Panc1 (cell line): ENCODE data around the gene ADSS1. TPM values are rescaled to one million over a fixed set of nuclear protein-coding genes. Genes with fewer than 3 reads are reported as not detected.

Experiments
- ATAC-seq: fragments of 200-7000 bp; cut with Tn5 transposase; 2 replicates; pipeline ENCODE4 v1.9.1; 2020; ENCODE audit warnings: mild to moderate bottlenecking, moderate library complexity
- BruUV-seq: library from RNA; stranded (reverse); fragments of 400-500 nt; replicated peaks from 2 replicates; lab custom pipeline; 2021; lab: Mats Ljungman, UMichigan
- CTCF ChIA-PET: fragments of 300-600 bp; sonication (Branson Sonifier 250); formaldehyde crosslinking; loops from one replicate; lab custom pipeline; 2022; ENCODE audit warnings: antibody characterized with exemption; lab: Charles Lee
- POLR2A ChIA-PET: fragments of 300-600 bp; sonication (Branson Sonifier 250); formaldehyde crosslinking; loops from one replicate; lab custom pipeline; 2022; ENCODE audit warnings: antibody characterized with exemption; lab: Charles Lee
- DNase-seq: peaks from one replicate; pipeline ENCODE4 v3.0.0-alpha.2; 2010; ENCODE audit warnings: low read depth, low spot score
- H3K27ac ChIP-seq: 2 replicates; pipeline ENCODE4 v1.5.1; 2011; ENCODE audit warnings: mild to moderate bottlenecking, low read length, inconsistent platforms
- H3K27me3 ChIP-seq: fragments of 200-500 bp; sonication (Bioruptor generic); 2 replicates; pipeline ENCODE4 v1.6.0; 2014; ENCODE audit warnings: low read length, inconsistent platforms; ENCODE audit not compliant: control insufficient read depth, insufficient read depth
- H3K36me3 ChIP-seq: fragments of 200-500 bp; sonication (Bioruptor generic); 2 replicates; pipeline ENCODE4 v1.5.1; 2014; ENCODE audit warnings: inconsistent platforms, mild to moderate bottlenecking, low read length, moderate library complexity; ENCODE audit not compliant: control insufficient read depth, insufficient read depth
- H3K4me1 ChIP-seq: 2 replicates; pipeline ENCODE4 v1.5.1; 2011; ENCODE audit warnings: inconsistent platforms, mild to moderate bottlenecking, low read length, moderate library complexity; ENCODE audit not compliant: control insufficient read depth, insufficient read depth
- H3K4me3 ChIP-seq, 2 experiments: 2 replicates each; pipeline ENCODE4 v1.5.1; 2011 to 2012; ENCODE audit warnings: low read depth in 2 of 2, low read length in 2 of 2, mild to moderate bottlenecking in 2 of 2, inconsistent platforms in 1 of 2, moderate library complexity in 1 of 2
- H3K9me3 ChIP-seq: fragments of 200-500 bp; sonication (Bioruptor generic); 2 replicates; pipeline ENCODE4 v1.5.1; 2014; ENCODE audit warnings: low read depth, mild to moderate bottlenecking, inconsistent platforms, low read length, moderate library complexity; ENCODE audit not compliant: control insufficient read depth, insufficient read depth
- POLR2AphosphoS5 ChIP-seq: IDR thresholded peaks from 2 replicates; pipeline ENCODE4 v1.6.1; 2012; ENCODE audit warnings: mild to moderate bottlenecking, low read depth, low read length, moderate library complexity
- SIN3A ChIP-seq: IDR thresholded peaks from 2 replicates; pipeline ENCODE4 v1.6.1; 2012; ENCODE audit warnings: low read depth, mild to moderate bottlenecking, low read length, moderate library complexity, borderline replicate concordance; ENCODE audit not compliant: insufficient read depth
- TCF7L2 ChIP-seq: IDR thresholded peaks from 2 replicates; pipeline ENCODE4 v1.6.1; 2011; ENCODE audit warnings: mild to moderate bottlenecking, low read depth, low read length, inconsistent platforms
- in situ Hi-C: cut with HindIII; loops from 2 replicates; pipeline ENCODE4 v1.10.0; 2016; ENCODE audit warnings: low sequenced_read_pairs, low pct_unique_long_range_greater_than_20kb
- intact Hi-C: fragments of 100-400 bp; cut with micrococcal nuclease; formaldehyde crosslinking; loops from one replicate; pipeline ENCODE4 v1.10.0; 2022; ENCODE audit not compliant: unreplicated experiment
- total RNA-seq: library from RNA; stranded (reverse); gene quantifications from one replicate; pipeline ENCODE4 v1.2.1, GENCODE V29; 2021; ENCODE audit not compliant: unreplicated experiment
- TF ChIP-seq, protein P1 (sequence below): fragments of 450-650 bp; IDR thresholded peaks from 2 replicates; pipeline ENCODE4 v1.5.1; 2017; ENCODE audit warnings: mild to moderate bottlenecking
- TF ChIP-seq, protein P2 (sequence below), 2 experiments: IDR thresholded peaks; 2 replicates each; pipeline ENCODE4 v1.6.1; 2011 to 2012; ENCODE audit warnings: low read depth in 2 of 2, control low read depth in 1 of 2, low read length in 1 of 2, mild to moderate bottlenecking in 1 of 2, moderate library complexity in 1 of 2; ENCODE audit not compliant: insufficient read depth in 1 of 2

ADSS1 gene
- total RNA-seq, 1 experiment from 2014 or later, result 9.4 TPM

DNA sequence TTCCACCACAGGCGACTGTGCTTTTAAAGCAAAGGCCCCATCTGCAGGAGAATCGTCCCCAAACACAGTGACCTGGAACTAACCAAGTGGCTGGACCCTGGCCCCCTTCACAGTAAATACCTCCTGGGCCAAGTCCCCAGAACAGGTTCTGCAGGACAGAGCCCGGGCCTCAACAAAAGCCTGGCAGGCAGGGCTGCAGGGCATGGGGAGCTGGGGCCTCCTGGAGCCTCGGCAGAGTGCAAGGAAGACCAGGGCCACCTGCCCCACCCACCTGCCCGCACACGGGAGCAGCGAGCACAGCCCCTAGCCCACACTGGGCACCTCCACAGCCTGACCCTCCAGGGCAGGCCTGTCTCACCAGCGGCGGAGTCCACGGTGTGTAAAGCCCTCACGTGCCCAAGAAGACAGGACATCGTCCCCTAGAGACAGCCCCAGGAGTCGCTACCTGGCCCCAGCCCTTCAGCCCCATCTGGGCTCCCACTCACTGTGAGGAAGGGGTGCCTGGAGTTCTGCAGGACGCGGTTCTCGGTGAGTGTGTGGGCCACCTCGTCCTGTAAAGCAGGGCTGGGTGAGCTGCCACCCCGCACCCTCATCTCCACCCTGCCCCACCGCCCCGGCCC, 50.5 kb downstream of the ADSS1 start:
- intact Hi-C loops, result no loop called here
- POLR2A ChIA-PET, result no interaction called here
- BruUV-seq, result no TSS peak
- no peaks in the 10 kb centered on the region for H3K9me3 ChIP-seq
- H3K4me1 ChIP-seq, result peaks cover 10% of the 10 kb centered on the region
- H3K27ac ChIP-seq, result no peak overlapping the region
- H3K36me3 ChIP-seq, result no peaks in the 10 kb centered on the region; the same call in none of the 2 replicates
- no peak for TF ChIP-seq TCF7L2
- no peak for TF ChIP-seq POLR2AphosphoS5
- TF ChIP-seq, protein P1, sequence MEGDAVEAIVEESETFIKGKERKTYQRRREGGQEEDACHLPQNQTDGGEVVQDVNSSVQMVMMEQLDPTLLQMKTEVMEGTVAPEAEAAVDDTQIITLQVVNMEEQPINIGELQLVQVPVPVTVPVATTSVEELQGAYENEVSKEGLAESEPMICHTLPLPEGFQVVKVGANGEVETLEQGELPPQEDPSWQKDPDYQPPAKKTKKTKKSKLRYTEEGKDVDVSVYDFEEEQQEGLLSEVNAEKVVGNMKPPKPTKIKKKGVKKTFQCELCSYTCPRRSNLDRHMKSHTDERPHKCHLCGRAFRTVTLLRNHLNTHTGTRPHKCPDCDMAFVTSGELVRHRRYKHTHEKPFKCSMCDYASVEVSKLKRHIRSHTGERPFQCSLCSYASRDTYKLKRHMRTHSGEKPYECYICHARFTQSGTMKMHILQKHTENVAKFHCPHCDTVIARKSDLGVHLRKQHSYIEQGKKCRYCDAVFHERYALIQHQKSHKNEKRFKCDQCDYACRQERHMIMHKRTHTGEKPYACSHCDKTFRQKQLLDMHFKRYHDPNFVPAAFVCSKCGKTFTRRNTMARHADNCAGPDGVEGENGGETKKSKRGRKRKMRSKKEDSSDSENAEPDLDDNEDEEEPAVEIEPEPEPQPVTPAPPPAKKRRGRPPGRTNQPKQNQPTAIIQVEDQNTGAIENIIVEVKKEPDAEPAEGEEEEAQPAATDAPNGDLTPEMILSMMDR, result no peak
- no peak for TF ChIP-seq SIN3A
- TF ChIP-seq, protein P2, sequence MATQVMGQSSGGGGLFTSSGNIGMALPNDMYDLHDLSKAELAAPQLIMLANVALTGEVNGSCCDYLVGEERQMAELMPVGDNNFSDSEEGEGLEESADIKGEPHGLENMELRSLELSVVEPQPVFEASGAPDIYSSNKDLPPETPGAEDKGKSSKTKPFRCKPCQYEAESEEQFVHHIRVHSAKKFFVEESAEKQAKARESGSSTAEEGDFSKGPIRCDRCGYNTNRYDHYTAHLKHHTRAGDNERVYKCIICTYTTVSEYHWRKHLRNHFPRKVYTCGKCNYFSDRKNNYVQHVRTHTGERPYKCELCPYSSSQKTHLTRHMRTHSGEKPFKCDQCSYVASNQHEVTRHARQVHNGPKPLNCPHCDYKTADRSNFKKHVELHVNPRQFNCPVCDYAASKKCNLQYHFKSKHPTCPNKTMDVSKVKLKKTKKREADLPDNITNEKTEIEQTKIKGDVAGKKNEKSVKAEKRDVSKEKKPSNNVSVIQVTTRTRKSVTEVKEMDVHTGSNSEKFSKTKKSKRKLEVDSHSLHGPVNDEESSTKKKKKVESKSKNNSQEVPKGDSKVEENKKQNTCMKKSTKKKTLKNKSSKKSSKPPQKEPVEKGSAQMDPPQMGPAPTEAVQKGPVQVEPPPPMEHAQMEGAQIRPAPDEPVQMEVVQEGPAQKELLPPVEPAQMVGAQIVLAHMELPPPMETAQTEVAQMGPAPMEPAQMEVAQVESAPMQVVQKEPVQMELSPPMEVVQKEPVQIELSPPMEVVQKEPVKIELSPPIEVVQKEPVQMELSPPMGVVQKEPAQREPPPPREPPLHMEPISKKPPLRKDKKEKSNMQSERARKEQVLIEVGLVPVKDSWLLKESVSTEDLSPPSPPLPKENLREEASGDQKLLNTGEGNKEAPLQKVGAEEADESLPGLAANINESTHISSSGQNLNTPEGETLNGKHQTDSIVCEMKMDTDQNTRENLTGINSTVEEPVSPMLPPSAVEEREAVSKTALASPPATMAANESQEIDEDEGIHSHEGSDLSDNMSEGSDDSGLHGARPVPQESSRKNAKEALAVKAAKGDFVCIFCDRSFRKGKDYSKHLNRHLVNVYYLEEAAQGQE (IDR thresholded peaks at IDR 0.05; ENCODE audit: insufficient read depth in 1 of 2, low read depth in 2 of 2, low read length in 1 of 2), result no peak
- CTCF ChIA-PET, result no interaction called here
- DNase-seq (no peak), ATAC-seq (no peak)
- no peaks in the 10 kb centered on the region for H3K27me3 ChIP-seq
- in situ Hi-C loops, result no loop called here
- H3K4me3 ChIP-seq, result no peak overlapping the region

DNA sequence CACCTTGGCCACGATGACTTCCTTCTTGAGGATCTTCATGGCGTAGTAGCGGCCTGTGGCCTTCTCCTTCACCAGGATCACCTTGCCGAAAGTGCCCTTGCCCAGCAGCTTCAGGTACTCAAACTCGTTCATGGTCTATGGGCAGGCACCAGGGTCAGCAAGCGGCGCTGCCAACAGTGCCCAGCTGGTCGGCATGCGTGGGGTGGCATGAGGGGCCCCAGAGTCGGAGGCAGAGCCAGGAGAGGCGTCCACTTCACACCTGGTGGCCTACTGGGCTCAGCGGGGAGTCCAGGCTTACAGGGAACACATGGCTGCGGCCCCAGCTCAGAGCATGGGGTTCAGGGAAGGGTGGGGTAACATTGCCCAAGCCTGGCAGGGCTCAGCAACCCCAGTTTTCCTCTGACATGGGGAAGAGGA, 51.1 kb downstream of the ADSS1 start:
- no peak for ATAC-seq
- no TSS peak for BruUV-seq
- no peak for DNase-seq
- Histone ChIP-seq H3K4me1 (peaks cover 5% of the 10 kb centered on the region), H3K36me3 (no peaks in the 10 kb centered on the region; the same call in none of the 2 replicates), H3K27ac (no peak overlapping the region), H3K4me3 (no peak overlapping the region), H3K27me3 (no peaks in the 10 kb centered on the region), H3K9me3 (no peaks in the 10 kb centered on the region)
- intact Hi-C loops, result no loop called here
- ChIA-PET CTCF (no interaction called here), POLR2A (no interaction called here)
- in situ Hi-C loops, result no loop called here
- TF ChIP-seq, protein P2 (IDR thresholded peaks at IDR 0.05; ENCODE audit: insufficient read depth in 1 of 2, low read depth in 2 of 2, low read length in 1 of 2), result no peak
- no peak for TF ChIP-seq TCF7L2
